NCI-H2107 treated with DMSO at 0.1 percent for 48 hours (cell line): ENCODE data around the gene CHST3.
"Not testable (repeated sequence)": the region's sequence is repeated elsewhere in the genome, so short reads cannot be mapped to it uniquely, and the experiment has no call there.

ENCODE experiments used
- DNase-seq: peaks from one replicate; lab custom pipeline; 2025; ENCODE audit not compliant: unreplicated experiment; lab: John Stamatoyannopoulos, UW

Gene CHST3

GRCh38 chr10:72026278-72027111, 62.3 kb downstream of the CHST3 start:
- DNase-seq, result no peak

GRCh38 chr10:72027498-72027897, 63.3 kb downstream of the CHST3 start:
- DNase-seq, result no peak

GRCh38 chr10:72029414-72029813, 65.2 kb downstream of the CHST3 start:
- DNase-seq, result no peak

- no peak for DNase-seq
These were observed 66.8 kb downstream of the CHST3 start for GRCh38 chr10:72030762-72031543.

- no peak for DNase-seq
These were observed 67.5 kb downstream of the CHST3 start for GRCh38 chr10:72031706-72032105.

- DNase-seq, result not testable (repeated sequence)
These were observed 68.4 kb downstream of the CHST3 start for GRCh38 chr10:72032409-72033162.

GRCh38 chr10:72034040-72034499, 69.9 kb downstream of the CHST3 start:
- no peak for DNase-seq

GRCh38 chr10:72034761-72035160, 70.6 kb downstream of the CHST3 start:
- no peak for DNase-seq

GRCh38 chr10:72035252-72035887, 71.2 kb downstream of the CHST3 start:
- no peak for DNase-seq

- DNase-seq, result no peak
These were observed 73.1 kb downstream of the CHST3 start for GRCh38 chr10:72037266-72037665.

- DNase-seq, result no peak
These were observed 73.6 kb downstream of the CHST3 start for GRCh38 chr10:72037811-72038210.

- no peak for DNase-seq
These were observed 74.3 kb downstream of the CHST3 start for GRCh38 chr10:72038458-72039001.

- DNase-seq, result no peak
These were observed 75.2 kb downstream of the CHST3 start for GRCh38 chr10:72039377-72039776.

- no peak for DNase-seq
These were observed 77.3 kb downstream of the CHST3 start for GRCh38 chr10:72041491-72041890.

GRCh38 chr10:72043016-72043834, 79.0 kb downstream of the CHST3 start:
- no peak for DNase-seq

- no peak for DNase-seq
These were observed 80.3 kb downstream of the CHST3 start for GRCh38 chr10:72044417-72045041.

GRCh38 chr10:72045586-72045985, 81.4 kb downstream of the CHST3 start:
- no peak for DNase-seq

GRCh38 chr10:72048450-72049124, 84.4 kb downstream of the CHST3 start:
- DNase-seq, result peak; percentile 64

- no peak for DNase-seq
These were observed 85.3 kb downstream of the CHST3 start for GRCh38 chr10:72049472-72049871.
